H1 (cell line): ENCODE measurements around the gene PACSIN2. TPM values are rescaled to one million over a fixed set of nuclear protein-coding genes. Genes with fewer than 3 reads are reported as not detected.

Experiments
- CTCF ChIA-PET: fragments of 300-600 bp; sonication (Branson Sonifier 250); formaldehyde crosslinking; loops from one replicate; lab custom pipeline; 2021; ENCODE audit not compliant: partially characterized antibody; lab: Charles Lee
- POLR2A ChIA-PET: fragments of 300-600 bp; sonication (Branson Sonifier 250); formaldehyde crosslinking; loops from one replicate; lab custom pipeline; 2021; ENCODE audit warnings: inconsistent platforms; ENCODE audit not compliant: partially characterized antibody; lab: Charles Lee
- DNase-seq, 2 experiments: peaks; one replicate each; pipeline versions ENCODE4 v3.0.0 to v3.0.0-alpha.2; 2010 to 2022; ENCODE audit warnings: low spot score in 2 of 2, low read depth in 1 of 2, mixed read lengths in 1 of 2
- FAIRE-seq: peaks from 2 replicates; lab custom pipeline; 2011; peaks lifted over from hg19 to GRCh38; lab: Jason Lieb, UNC
- H2AFZ ChIP-seq: 2 replicates; pipeline ENCODE4 v1.8.1; 2012; ENCODE audit warnings: low read length, inconsistent platforms
- H2AK5ac ChIP-seq: 2 replicates; pipeline ENCODE4 v1.6.1; 2013; ENCODE audit warnings: low read depth, low read length
- H2BK120ac ChIP-seq: replicated peaks from 2 replicates; pipeline ENCODE3; 2013; ENCODE audit warnings: low read depth, low read length, inconsistent platforms
- H2BK12ac ChIP-seq: 2 replicates; pipeline ENCODE4 v1.6.1; 2013; ENCODE audit warnings: low read depth, low read length
- H2BK15ac ChIP-seq: 2 replicates; pipeline ENCODE4 v1.6.1; 2013; ENCODE audit warnings: low read length
- H2BK20ac ChIP-seq: 2 replicates; pipeline ENCODE4 v1.6.1; 2013; ENCODE audit warnings: low read length
- H2BK5ac ChIP-seq: 2 replicates; pipeline ENCODE4 v1.6.1; 2013; ENCODE audit warnings: low read depth, low read length
- H3K14ac ChIP-seq: 2 replicates; pipeline ENCODE4 v1.6.1; 2013; ENCODE audit warnings: inconsistent platforms; ENCODE audit not compliant: insufficient read length
- H3K18ac ChIP-seq: 2 replicates; pipeline ENCODE4 v1.6.1; 2013; ENCODE audit warnings: low read length; ENCODE audit errors: extremely low read depth
- H3K23ac ChIP-seq: 2 replicates; pipeline ENCODE4 v1.6.1; 2013; ENCODE audit warnings: inconsistent platforms; ENCODE audit not compliant: insufficient read length
- H3K23me2 ChIP-seq: 2 replicates; pipeline ENCODE4 v1.6.1; 2013; ENCODE audit warnings: low read depth, low read length
- H3K27ac ChIP-seq: 2 replicates; pipeline ENCODE4 v1.6.1; 2011; ENCODE audit warnings: low read depth, low read length, inconsistent platforms
- H3K27me3 ChIP-seq, 4 experiments: replicated peaks in 1 of 4; 1 replicate in 1 of 4; 2 replicates in 3 of 4; pipeline versions ENCODE4 v1.6.1 to v1.8.1; 2011 to 2013; ENCODE audit warnings: low read length in 3 of 4, mild to moderate bottlenecking in 3 of 4, inconsistent platforms in 2 of 4, mixed read lengths in 2 of 4, moderate library complexity in 1 of 4; ENCODE audit not compliant: control insufficient read depth in 3 of 4, insufficient read depth in 3 of 4; ENCODE audit errors: extremely low read depth in 1 of 4
- H3K36me3 ChIP-seq, 4 experiments: 2 replicates each; pipeline versions ENCODE4 v1.6.1 to v1.8.1; 2011 to 2013; ENCODE audit warnings: mild to moderate bottlenecking in 4 of 4, low read length in 3 of 4, moderate library complexity in 2 of 4, control low read depth in 1 of 4, inconsistent platforms in 1 of 4; ENCODE audit not compliant: insufficient read depth in 4 of 4, control insufficient read depth in 2 of 4
- H3K4ac ChIP-seq: replicated peaks from 2 replicates; pipeline ENCODE3; 2013; ENCODE audit warnings: low read length, low read depth, mixed read lengths, inconsistent platforms; ENCODE audit not compliant: insufficient read length
- H3K4me1 ChIP-seq, 4 experiments: replicated peaks in 1 of 4; 1 replicate in 1 of 4; 2 replicates in 3 of 4; pipeline versions ENCODE4 v1.6.1 to v1.8.1; 2011 to 2013; ENCODE audit warnings: low read length in 3 of 4, inconsistent platforms in 2 of 4, mixed read lengths in 1 of 4; ENCODE audit not compliant: insufficient read depth in 4 of 4, control insufficient read depth in 3 of 4
- H3K4me2 ChIP-seq, 2 experiments: 2 replicates each; pipeline versions ENCODE4 v1.6.1 to v1.8.1; 2011 to 2013; ENCODE audit warnings: low read depth in 2 of 2, low read length in 2 of 2, control low read depth in 1 of 2, inconsistent platforms in 1 of 2, mild to moderate bottlenecking in 1 of 2; ENCODE audit not compliant: insufficient read depth in 1 of 2
- H3K4me3 ChIP-seq, 4 experiments: fragments of 200-600, 300-600 bp in 1 of 4; sonication (generic), shearing (Covaris generic), sonication (Bioruptor Twin) in 1 of 4; 2 replicates each; pipeline versions ENCODE4 v1.5.1 to v1.8.1; 2011 to 2016; ENCODE audit warnings: low read length in 4 of 4, low read depth in 3 of 4, control low read depth in 2 of 4, inconsistent platforms in 2 of 4, mild to moderate bottlenecking in 2 of 4, mixed read lengths in 1 of 4, moderate library complexity in 1 of 4; ENCODE audit not compliant: insufficient read depth in 2 of 4; ENCODE audit errors: extremely low read depth in 1 of 4
- H3K56ac ChIP-seq: replicated peaks from 2 replicates; pipeline ENCODE3; 2013; ENCODE audit warnings: low read depth, mild to moderate bottlenecking, mixed read lengths, low read length, inconsistent platforms; ENCODE audit not compliant: insufficient read length
- H3K79me1 ChIP-seq: 2 replicates; pipeline ENCODE4 v1.6.1; 2013; ENCODE audit warnings: low read depth, low read length, control low read depth
- H3K79me2 ChIP-seq, 2 experiments: 2 replicates each; pipeline versions ENCODE4 v1.6.1 to v1.8.1; 2012 to 2013; ENCODE audit warnings: low read length in 2 of 2, mild to moderate bottlenecking in 2 of 2, inconsistent platforms in 1 of 2; ENCODE audit not compliant: insufficient read depth in 2 of 2, control insufficient read depth in 1 of 2
- H3K9ac ChIP-seq, 4 experiments: replicated peaks in 1 of 4; 1 replicate in 1 of 4; 2 replicates in 3 of 4; pipeline versions ENCODE4 v1.6.1 to v1.8.1; 2011 to 2013; ENCODE audit warnings: low read depth in 3 of 4, low read length in 3 of 4, control low read depth in 2 of 4, mild to moderate bottlenecking in 2 of 4, moderate library complexity in 2 of 4, inconsistent platforms in 1 of 4; ENCODE audit errors: extremely low read depth in 1 of 4
- H3K9me3 ChIP-seq, 2 experiments: 2 replicates each; pipeline versions ENCODE4 v1.6.1 to v1.8.1; 2012 to 2013; ENCODE audit warnings: mild to moderate bottlenecking in 2 of 2, moderate library complexity in 2 of 2, control low read depth in 1 of 2, inconsistent platforms in 1 of 2, low read depth in 1 of 2, low read length in 1 of 2, mixed read lengths in 1 of 2; ENCODE audit not compliant: insufficient read depth in 2 of 2
- H4K20me1 ChIP-seq, 2 experiments: replicated peaks in 1 of 2; 2 replicates each; pipeline versions ENCODE3 to v1.8.1; 2011 to 2013; ENCODE audit warnings: inconsistent platforms in 2 of 2, low read length in 2 of 2, mild to moderate bottlenecking in 1 of 2; ENCODE audit not compliant: insufficient read depth in 2 of 2, control insufficient read depth in 1 of 2
- H4K5ac ChIP-seq: 2 replicates; pipeline ENCODE4 v1.6.1; 2013; ENCODE audit warnings: low read length, low read depth, mixed read lengths, inconsistent platforms; ENCODE audit not compliant: insufficient read length
- H4K8ac ChIP-seq: 2 replicates; pipeline ENCODE4 v1.8.0; 2013; ENCODE audit warnings: mild to moderate bottlenecking, moderate library complexity, low read length, inconsistent platforms; ENCODE audit not compliant: insufficient read depth; ENCODE audit errors: extremely low read depth
- H4K91ac ChIP-seq: replicated peaks from 2 replicates; pipeline ENCODE3; 2013; ENCODE audit warnings: low read length, mixed read lengths, inconsistent platforms; ENCODE audit not compliant: insufficient read length
- ASH2L ChIP-seq: fragments of 200-600, 300-600 bp; sonication (generic); IDR thresholded peaks from one replicate; pipeline ENCODE4 v1.7.1; 2017; ENCODE audit warnings: low read length
- CBX5 ChIP-seq: fragments of 300-800, 300-1000 bp; sonication (generic); IDR thresholded peaks from 2 replicates; pipeline ENCODE4 v1.7.1; 2016; ENCODE audit warnings: antibody characterized with exemption, low read length, low read depth
- GABPA ChIP-seq: IDR thresholded peaks from 2 replicates; pipeline ENCODE4 v1.6.1; 2011; ENCODE audit warnings: mild to moderate bottlenecking, low read length, moderate library complexity, borderline replicate concordance; ENCODE audit not compliant: insufficient read depth
- KDM4A ChIP-seq: IDR thresholded peaks from one replicate; pipeline ENCODE4 v1.7.1; 2012; ENCODE audit warnings: low read depth, mild to moderate bottlenecking, moderate library complexity, low read length, inconsistent platforms; ENCODE audit not compliant: severe bottlenecking
- NRF1 ChIP-seq: IDR thresholded peaks from 2 replicates; pipeline ENCODE4 v1.6.1; 2011; ENCODE audit warnings: mild to moderate bottlenecking, low read depth, low read length, improper control_type of control experiment
- USF2 ChIP-seq: IDR thresholded peaks from 2 replicates; pipeline ENCODE4 v1.6.1; 2011; ENCODE audit warnings: low read length, improper control_type of control experiment
- WGBS, 2 experiments: shearing (Covaris generic) in 1 of 2; methylation state at CpG; one replicate each; pipeline versions ENCODE4 v1.1.6 to v1.1.7; 2013 to 2015; ENCODE audit warnings: low lambda C conversion rate in 2 of 2, mixed read lengths in 2 of 2, inconsistent platforms in 1 of 2, low coverage in 1 of 2, missing lambda C conversion rate in 1 of 2; ENCODE audit not compliant: insufficient replicate concordance in 2 of 2, insufficient coverage in 1 of 2, insufficient read length in 1 of 2; ENCODE audit errors: extremely low coverage in 1 of 2, missing lambda C conversion rate in 1 of 2; 5-methylcytosine and 5-hydroxymethylcytosine counted together
- polyA plus RNA-seq, 7 experiments: library from polyadenylated mRNA; depleted of rRNA in 3 of 7; stranded (reverse) in 5 of 7; unstranded in 2 of 7; fragments of >200 nt in 5 of 7; fragments of 200-250 nt in 2 of 7; gene quantifications; 1 replicate in 5 of 7; 2 replicates in 1 of 7; 4 replicates in 1 of 7; pipeline versions ENCODE4 v1.2.1 to v1.2.3, GENCODE V29; 2011 to 2013; ENCODE audit warnings: missing spikeins in 2 of 7, mixed read lengths in 2 of 7
- total RNA-seq: library from RNA; stranded (reverse); fragmentation: NEBNext Ultra II Directional; extraction: Animal tissue kit (Norgen Biotek cat#: 25700); gene quantifications from 2 replicates; pipeline ENCODE4 v1.2.1, GENCODE V29; 2021

Gene PACSIN2
- total and polyA plus RNA-seq, 2 of the 8 experiments (the other 6 are each of a cell fraction or from before 2014, with no cell fraction given) = 44.8 to 64.2 TPM

- Histone ChIP-seq H2BK5ac (no peak overlapping the region), H3K4ac (no peak overlapping the region), H2BK20ac (no peak overlapping the region), H3K4me1 (peaks cover 9 to 20% (median 13%) of the 10 kb centered on the region in 4 experiments), H2AFZ (no peak overlapping the region), H3K27me3 (no peaks in the 10 kb centered on the region), H4K8ac (no peak overlapping the region), H3K9me3 (peaks cover 0 to 16% of the 10 kb centered on the region in 2 experiments; a peak in 2 of 4 replicates), H3K27ac (no peak overlapping the region), H4K91ac (no peak overlapping the region), H3K56ac (no peak overlapping the region), H2BK15ac (no peak overlapping the region), H4K5ac (no peak overlapping the region), H3K9ac (no peak overlapping the region), H2BK12ac (no peak overlapping the region), H3K79me2 (peaks cover 0 to 55% of the 10 kb centered on the region in 2 experiments; a peak in 3 of 4 replicates), H2BK120ac (no peak overlapping the region), H4K20me1 (peaks cover 4 to 24% of the 10 kb centered on the region in 2 experiments), H3K18ac (no peak overlapping the region), H3K14ac (no peak overlapping the region), H2AK5ac (no peak overlapping the region), H3K23me2 (peaks cover 2% of the 10 kb centered on the region; the same call in 1 of the 2 replicates), H3K4me2 (no peak overlapping the region), H3K4me3 (no peak overlapping the region), H3K23ac (no peak overlapping the region), H3K36me3 (peaks cover 0 to 6% (median 0%) of the 10 kb centered on the region in 4 experiments; a peak in 1 of 8 replicates), H3K79me1 (peaks cover 6% of the 10 kb centered on the region; the same call in 1 of the 2 replicates)
- CTCF ChIA-PET = interaction anchor here (1.3 kb wide), 2 partner anchors 23 to 66 kb away, joined by 3 to 4 read pairs; no protein-coding TSS in a partner anchor
- POLR2A ChIA-PET = interaction anchor here (1.3 kb wide), 1 partner anchor 47 kb away, joined by 3 read pairs; the partner anchor contains the start of gene PACSIN2
- FAIRE-seq (no peak), DNase-seq (no peak)
- WGBS, 2 experiments = 92% methylated on average over 8 of the region's 8 CpGs; no CpG with 5 or more reads in 1 of the 2 experiments
- TF ChIP-seq ASH2L = no peak
- no peak for TF ChIP-seq KDM4A
- no peak for TF ChIP-seq NRF1
- no peak for TF ChIP-seq CBX5
- no peak for TF ChIP-seq GABPA
- no peak for TF ChIP-seq USF2
Observed at GRCh38 chr22:42967933-42968332, 47.0 kb downstream of the PACSIN2 start.
